H54 (cell line): ENCODE measurements around the gene C12orf56.
"Not testable (repeated sequence)": the region's sequence is repeated elsewhere in the genome, so short reads cannot be mapped to it uniquely, and the experiment has no call there.

Experiments used
- DNase-seq: peaks from one replicate; pipeline ENCODE4 v3.0.0; 2011; ENCODE audit warnings: low spot score, mixed read lengths; ENCODE audit not compliant: insufficient read length
- FAIRE-seq: peaks from 3 replicates; lab custom pipeline; 2011; peaks lifted over from hg19 to GRCh38; lab: Jason Lieb, UNC
- POLR2A ChIP-seq: IDR thresholded peaks from 2 replicates; pipeline ENCODE4 v1.6.1; 2011; ENCODE audit warnings: low read depth, mild to moderate bottlenecking, low read length

Gene C12orf56

DNA sequence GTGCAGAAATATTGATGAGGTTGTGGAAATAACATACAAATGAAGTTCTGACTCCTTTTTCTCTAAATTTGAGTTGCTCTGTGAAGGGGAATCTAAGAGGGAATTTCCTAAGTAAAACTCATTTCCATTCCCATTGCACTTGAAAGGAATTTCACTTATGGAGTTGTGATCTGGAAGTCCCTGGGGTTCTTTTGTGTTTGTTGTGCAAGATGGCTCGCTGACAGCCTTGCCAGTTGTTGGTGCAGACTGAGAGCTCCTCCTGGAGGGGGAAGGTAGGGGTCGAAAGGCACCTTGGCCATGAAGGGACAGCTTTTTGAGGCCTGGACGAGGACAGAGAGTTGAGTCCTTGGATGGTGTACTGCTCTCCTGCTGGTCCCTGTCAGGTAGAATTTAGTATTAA is 72.0 kb downstream of the C12orf56 start:
- TF ChIP-seq POLR2A, result no peak
- DNase-seq (no peak), FAIRE-seq (peak; percentile 27)

- TF ChIP-seq POLR2A, result no peak
- no peak for FAIRE-seq
- no peak for DNase-seq
Measured at GRCh38 chr12:64311877-64312276, 78.7 kb downstream of the C12orf56 start.

GRCh38 chr12:64304571-64304970 is 86.0 kb downstream of the C12orf56 start:
- FAIRE-seq (no peak), DNase-seq (no peak)
- TF ChIP-seq POLR2A, result no peak

DNA sequence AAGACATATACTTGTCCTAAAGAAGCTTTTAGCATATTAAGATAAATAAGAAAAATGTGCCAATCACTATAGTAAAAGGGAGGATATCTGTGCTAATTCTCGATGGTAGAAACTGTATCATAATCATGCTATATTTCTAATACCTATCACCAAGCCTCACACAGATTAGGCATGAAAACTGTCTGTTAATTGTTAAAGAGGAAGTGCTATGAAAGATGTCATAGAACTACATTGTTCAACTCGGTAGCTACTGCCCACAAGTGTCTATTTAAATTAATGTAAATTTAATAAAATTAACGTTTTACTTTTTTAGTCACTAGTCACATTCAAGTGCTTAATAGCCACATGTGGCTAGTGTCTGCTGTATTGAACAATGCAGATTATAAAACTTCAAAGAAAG is 90.9 kb downstream of the C12orf56 start:
- FAIRE-seq (no peak), DNase-seq (no peak)
- TF ChIP-seq POLR2A, result no peak

GRCh38 chr12:64296301-64296700 is 94.3 kb downstream of the C12orf56 start:
- no peak for DNase-seq
- no peak for TF ChIP-seq POLR2A
- FAIRE-seq, result no peak

GRCh38 chr12:64293654-64294364 is 96.7 kb downstream of the C12orf56 start:
- no peak for TF ChIP-seq POLR2A
- FAIRE-seq, result no peak
- no peak for DNase-seq

DNA sequence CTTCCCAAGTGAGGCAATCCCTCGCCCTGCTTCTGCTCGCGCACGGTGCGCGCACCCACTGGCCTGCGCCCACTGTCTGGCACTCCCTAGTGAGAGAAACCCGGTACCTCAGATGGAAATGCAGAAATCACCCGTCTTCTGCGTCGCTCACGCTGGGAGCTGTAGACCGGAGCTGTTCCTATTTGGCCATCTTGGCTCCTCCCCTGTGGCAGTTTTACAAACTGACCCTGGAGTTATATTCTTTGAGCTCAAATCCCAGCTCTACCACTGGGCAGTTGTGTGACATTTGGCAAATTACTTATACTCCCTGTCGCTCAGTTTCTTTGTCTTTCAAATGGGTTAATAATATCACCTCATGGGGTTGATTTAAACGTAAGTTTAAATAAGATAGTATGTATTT is 97.4 kb downstream of the C12orf56 start:
- DNase-seq, FAIRE-seq: not testable (repeated sequence)

DNA sequence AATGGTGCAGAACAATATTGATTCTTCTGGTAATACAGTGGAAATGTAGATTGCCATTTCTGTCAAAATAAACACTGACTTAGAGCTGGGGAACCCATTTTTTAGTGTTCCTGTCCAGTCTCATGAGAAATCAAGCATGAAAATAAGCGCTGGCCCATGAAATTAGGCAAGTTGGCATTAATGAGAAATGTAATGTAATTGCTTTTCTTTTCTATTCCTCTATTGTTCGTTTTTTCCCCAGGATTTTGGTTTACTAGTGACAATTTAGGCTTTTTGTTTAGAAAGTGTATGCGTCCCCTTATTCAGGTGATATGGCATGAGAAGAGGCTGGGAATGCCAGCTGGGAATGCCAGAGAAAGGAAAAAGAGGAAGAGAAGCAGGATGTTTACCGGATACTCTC is 104.0 kb downstream of the C12orf56 start:
- DNase-seq (no peak), FAIRE-seq (no peak)
- TF ChIP-seq POLR2A, result no peak

- DNase-seq (no peak), FAIRE-seq (no peak)
- no peak for TF ChIP-seq POLR2A
Measured at GRCh38 chr12:64284256-64284655, 106.3 kb downstream of the C12orf56 start.

GRCh38 chr12:64278421-64278820 is 112.1 kb downstream of the C12orf56 start:
- DNase-seq (no peak), FAIRE-seq (no peak)
- no peak for TF ChIP-seq POLR2A

DNA sequence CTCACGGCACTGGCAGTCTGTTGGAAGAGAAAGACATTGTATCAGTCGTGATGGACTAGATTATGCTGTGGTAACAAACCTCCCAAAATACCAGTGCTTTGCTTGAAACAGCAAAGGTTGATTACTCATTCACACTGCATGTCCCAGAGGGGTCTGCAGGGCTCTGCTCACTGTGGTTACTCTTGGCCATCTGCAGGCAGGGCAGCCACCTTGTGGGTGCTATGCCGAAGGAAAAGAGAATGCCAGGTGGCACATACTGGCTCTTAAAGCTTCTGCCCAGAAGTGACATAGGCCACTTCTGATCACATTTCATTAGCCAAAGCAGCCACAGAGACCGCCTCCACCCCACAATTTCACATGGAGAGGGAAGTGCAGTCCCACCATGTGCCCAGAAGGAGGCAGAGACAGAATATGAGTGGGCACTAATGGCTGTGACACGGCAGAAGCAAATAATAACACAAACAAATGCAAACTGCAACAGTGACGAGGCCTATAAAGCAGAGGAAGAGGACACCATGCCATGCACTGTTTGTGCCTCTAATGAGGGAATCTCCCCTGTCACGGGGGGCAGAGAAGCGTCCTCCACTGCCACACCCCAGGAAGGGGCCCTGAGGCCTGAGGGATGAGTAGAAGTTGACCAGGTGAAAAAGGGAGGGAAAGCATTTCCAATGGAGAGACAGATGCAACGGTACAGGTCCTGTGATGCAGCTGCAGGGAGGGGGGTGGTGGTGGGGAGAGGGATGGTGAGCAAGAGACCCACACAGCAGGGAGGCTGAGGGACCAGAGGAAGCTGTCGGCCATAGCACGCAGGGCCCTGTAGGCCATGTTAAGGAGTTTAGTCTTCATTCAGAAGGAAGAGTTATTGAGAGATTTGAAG is 116.8 kb downstream of the C12orf56 start:
- DNase-seq, result peak; percentile 30
- peak; percentile 70 for FAIRE-seq
- no peak for TF ChIP-seq POLR2A

- TF ChIP-seq POLR2A, result no peak
- no peak for DNase-seq
- FAIRE-seq, result no peak
Measured at GRCh38 chr12:64270411-64270810, 120.1 kb downstream of the C12orf56 start.

DNA sequence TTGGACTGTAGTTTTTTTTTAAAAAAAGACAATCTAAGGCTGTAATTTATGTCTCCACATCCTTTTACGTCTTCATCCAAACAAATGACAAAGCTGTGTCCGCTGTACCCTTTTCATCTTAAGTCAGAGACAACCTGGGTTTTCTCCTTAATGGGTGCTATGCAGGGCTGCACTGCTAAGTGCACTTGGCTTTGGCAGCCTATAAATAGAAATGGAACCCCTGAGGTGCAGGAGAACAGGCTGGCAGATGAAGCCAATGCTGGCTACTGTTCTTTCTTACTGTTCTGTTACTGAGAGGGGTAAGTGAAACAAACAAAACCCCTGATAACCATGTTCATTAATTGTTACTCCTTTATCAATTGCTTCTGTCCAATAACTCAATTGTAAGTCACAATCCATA is 121.4 kb downstream of the C12orf56 start:
- no peak for FAIRE-seq
- DNase-seq, result no peak
- no peak for TF ChIP-seq POLR2A

DNA sequence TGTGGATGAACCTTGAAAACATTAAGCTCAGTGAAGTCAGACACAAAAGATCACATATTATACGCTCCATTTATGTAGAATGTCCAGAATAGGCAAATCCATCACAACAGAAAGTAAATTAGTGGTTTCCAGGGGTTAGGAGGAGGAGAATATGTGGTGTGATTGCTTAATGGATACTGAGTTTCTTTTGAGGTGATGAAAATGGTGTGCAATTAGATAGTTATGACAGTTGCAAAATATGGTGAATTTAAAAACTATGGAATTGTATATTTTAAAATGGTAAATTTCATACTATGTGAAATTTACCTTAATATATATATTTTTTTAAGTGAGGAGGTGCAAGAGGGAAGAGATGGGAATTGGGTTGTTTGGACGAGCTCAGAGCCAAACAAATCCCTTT is 122.1 kb downstream of the C12orf56 start:
- DNase-seq, result no peak
- TF ChIP-seq POLR2A, result no peak
- FAIRE-seq, result no peak

DNA sequence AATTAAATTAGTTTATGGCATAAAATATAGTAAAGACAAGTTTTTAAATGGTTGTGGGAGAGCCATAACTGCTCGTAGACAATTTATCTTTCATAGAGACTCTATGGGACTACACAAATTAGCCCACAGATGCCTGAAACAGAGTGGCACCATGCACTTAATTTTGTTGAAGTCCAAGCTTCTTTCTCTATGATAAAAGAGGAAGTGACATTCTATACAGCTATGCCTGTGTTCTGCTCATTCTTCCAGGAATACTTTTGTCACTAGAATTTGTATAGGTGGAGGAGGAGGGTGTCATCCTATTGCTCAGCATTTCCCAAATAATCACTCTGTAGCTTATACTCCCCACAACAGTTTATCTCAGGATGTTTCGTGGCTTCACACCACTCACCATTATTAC is 124.7 kb downstream of the C12orf56 start:
- no peak for TF ChIP-seq POLR2A
- FAIRE-seq (no peak), DNase-seq (no peak)

DNA sequence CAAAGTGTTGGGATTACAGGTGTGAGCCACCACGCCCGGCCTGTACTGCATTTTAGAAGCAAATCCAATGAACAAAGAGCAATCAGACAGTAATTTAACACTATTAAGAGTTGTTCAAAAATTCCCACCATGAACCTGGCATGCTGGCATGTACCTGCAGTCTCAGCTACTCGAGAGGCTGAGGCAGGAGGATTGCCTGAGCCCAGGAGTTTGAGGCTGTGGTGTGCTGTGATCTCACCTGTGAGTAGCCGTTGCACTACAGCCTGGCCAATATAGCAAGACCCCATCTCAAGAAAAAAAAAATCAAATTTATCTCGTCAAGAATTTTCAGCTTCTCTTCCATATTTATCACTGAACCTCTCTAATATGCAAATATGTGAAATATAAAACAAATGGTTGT is 128.7 kb downstream of the C12orf56 start:
- no peak for FAIRE-seq
- no peak for DNase-seq
- no peak for TF ChIP-seq POLR2A
